GM04504 (cell line): Measurements from ENCODE around the gene SPATC1L.
"Not testable (repeated sequence)": the region's sequence is repeated elsewhere in the genome, so short reads cannot be mapped to it uniquely, and the experiment has no call there.

Source experiments
- DNase-seq: peaks from one replicate; pipeline ENCODE4 v3.0.0-alpha.2; 2012; ENCODE audit warnings: low read depth

The SPATC1L gene

DNA sequence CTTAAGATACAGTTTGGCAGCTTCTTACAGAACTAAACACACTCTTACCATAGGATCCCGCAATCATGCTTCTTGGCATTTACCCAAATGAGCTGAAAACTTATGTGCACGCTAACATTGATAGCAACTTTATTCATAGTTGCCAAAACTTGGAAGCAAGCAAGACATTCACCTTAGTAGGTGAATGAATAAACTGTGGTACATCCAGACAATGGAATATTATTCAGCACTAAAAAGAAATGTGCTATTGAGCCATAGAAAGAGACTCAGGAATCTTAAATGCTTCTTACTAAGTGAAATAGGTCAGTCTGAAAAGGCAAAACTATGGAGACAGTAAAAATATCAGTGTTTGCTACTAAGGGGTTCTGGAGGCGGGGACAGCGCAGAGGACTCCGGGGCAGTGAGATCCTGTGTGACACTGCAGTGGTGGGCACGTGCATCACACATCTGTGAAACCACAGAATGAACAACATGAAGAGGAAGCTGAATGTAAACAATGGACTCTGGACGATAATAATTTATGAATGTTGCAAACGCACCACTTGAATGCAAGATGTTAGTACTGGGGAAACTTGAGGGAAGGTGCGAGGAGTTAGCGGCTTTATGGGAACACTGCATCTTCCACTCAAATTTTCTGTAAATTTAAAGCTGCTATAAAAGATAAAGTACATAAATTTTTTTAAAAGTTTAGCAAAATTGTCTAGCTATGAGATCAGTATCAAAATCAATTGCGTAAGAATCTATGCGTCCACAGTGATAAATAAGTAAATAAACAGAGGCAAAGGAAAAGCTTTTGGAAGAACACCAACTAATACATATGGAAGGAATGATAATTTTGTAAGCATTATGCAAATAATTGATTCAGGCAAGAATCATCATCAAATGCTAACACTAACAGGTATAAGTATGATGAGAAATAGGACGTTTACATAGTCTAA is 15.4 kb upstream of the SPATC1L start:
- no peak for DNase-seq

DNA sequence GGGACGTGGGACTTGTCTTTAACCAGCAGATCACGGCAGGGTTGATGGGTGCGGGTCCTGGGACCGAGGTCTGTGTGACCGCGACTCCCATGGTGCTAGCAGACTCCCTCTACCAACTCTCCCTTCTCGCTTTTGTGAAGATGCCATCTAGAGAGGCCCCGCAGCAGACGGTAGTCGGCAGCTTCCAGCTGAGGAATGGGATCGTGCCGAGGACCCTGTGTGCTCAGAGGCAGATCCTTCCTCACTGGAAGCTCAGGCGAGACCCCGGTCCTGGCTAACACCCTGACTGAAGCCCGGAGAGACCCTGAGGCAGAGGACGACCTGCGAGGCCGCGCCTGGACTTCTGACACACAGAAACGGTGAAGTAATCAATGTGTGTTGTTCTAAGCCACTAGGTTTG is 12.5 kb upstream of the SPATC1L start:
- DNase-seq = no peak

DNA sequence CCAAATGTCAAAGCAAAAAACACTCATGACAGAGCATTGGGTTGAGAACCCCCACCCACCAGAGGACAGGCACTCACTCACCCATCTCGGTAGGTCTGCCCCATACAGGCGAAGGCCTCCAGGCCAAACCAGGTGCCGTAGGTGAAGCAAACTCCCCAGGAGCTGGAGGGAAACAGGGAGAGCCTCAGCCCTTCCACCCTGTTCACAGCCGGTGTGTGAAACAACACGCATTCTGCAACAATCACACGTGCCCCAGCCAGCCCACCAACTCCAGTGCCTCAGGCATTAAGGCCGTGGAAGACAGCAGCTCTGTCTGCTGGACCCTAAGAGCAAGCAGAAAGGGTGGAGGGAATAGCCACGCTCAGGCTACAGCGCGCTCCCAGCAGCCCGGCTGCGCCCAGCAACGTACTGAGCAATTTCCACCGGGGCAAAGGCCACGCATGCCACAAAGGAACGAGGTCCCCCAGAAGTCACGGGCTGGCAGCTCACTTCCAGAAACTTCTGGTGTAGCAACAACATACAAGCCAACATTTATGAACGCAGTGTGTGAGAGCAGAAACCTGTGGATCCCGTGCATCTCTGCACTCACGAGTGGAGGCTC is 11.4 kb upstream of the SPATC1L start:
- DNase-seq = no peak

DNA sequence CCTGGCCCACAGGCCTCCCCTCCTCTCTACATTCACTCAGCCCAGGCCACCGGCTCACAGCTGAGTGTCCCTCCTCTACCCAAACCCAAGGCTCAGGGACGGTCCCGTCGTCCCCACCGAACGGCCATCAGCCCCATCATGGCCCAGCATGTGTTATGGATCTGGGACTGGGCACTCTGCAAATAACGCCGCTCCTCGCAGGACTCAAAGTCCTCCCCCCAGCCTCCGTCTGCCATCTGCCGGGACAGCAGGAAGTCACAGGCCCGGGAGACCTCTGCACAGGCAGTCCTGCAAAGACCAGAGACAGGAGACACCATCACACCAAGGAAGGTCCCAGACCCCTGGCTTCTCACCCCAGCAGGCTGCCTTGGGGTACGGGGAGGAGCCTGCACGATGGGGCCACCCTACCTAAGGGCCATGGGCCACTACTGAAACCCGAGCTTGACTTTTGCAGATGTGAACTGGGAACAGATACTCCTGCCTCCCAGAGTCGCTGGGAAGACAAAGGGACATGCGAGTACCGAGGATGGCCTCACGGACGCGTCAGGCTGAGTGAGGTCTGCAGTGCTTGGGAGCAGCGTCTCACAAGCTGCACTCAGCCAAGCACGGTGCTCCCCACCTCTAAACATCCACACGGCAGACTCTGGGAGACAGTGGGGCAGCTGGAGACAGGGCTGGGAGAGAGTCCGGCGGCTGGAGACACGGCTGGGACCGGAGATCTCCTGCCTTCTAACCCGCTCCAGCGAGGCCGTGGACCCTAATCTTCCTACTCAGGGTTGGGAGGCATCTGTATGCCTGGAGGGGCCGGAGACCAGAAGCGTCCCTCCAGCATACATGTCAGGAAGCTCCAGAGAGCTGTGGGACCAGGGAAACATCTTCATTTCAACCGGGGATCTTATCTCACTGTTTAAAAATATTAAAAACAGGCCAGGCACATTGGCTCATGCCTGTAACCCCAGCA is 10.4 kb upstream of the SPATC1L start:
- no peak for DNase-seq

DNA sequence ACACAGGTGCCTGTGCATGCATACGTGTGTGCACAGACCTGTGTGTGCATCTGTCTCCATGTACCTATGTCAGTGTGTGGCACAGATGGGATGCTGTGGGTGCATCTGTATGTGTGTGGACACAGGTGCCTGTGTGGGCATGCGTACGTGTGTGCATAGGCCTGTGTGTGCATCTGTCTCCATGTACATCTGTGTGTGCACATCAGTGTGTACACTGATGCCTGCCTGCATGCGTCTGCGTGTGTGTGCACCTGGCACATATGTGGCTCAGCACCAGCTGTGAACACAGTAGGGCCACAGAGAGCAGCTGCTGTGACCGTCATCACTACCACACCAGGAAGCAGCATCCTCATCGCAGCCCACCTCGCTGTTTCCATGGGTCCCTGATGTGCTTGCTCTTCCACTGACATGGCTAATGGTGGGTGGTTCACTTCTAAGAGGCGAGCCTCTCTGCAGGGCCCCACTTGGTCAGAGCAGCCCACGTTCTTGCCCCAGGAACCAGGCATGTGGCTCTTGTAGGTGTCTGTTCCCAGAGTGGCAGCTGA is 9.6 kb upstream of the SPATC1L start:
- DNase-seq = no peak

DNA sequence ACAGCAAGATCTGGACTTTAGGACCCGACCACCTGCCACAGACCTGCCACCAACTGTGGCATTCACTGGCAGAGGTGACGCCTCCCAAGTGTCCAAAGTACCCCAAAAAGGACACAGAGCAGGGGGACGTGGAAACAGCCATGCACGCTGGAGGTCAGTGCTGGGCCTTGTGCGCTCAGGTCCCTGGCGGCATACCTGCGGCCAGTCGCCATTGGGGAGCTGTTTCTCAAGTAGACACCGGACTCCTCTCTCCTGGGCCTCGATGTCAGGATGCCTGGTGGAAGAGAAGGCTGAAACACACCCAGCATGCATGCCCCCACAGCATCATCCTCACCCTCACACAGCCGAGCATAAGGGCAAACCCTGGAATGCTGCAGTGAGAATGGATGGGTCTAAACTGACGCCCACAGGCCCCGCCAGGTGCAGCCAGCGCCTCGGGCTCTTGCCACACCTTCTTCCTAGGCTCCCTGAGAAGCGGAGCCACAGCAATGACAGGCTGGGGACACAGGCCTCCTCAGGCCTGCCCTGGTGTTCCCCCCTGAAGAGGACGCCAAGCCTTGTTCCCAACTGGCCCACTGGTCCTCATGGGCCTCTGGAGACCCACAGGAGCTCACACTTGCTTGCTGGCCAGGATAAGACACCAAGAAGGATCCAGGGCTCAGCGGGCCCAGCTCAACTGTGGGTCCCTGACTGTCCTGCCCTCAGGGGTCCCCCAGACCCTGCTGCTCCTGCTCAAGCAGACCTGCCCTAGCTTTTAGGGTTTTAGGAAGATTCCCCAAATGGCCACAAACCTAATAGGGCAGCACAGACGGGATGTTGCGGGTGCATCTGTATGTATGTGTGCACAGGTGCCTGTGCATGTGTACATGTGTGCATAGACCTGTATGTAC is 7.7 kb upstream of the SPATC1L start:
- no peak for DNase-seq

DNA sequence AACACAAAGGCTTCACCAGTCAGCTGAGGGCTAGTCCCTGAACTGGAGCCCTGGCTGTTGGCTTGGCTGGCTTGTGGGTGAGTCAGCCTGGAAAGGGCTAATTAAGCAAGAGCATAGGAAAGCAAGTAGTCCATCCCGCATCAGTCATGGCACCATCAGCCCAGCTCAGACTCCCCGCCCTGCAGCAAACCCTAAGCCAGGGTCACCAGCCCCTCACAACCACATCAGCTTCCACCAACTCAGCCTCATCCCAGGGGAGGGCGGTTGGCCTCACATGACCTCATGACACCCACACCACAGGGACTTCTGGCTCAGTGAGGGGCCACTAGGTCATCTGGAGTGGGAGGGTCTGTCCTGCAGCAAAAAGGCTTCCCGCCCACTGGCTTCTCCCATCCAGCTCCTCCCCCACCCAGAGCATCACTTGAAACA is 7.0 kb upstream of the SPATC1L start:
- DNase-seq = peak; percentile 65

DNA sequence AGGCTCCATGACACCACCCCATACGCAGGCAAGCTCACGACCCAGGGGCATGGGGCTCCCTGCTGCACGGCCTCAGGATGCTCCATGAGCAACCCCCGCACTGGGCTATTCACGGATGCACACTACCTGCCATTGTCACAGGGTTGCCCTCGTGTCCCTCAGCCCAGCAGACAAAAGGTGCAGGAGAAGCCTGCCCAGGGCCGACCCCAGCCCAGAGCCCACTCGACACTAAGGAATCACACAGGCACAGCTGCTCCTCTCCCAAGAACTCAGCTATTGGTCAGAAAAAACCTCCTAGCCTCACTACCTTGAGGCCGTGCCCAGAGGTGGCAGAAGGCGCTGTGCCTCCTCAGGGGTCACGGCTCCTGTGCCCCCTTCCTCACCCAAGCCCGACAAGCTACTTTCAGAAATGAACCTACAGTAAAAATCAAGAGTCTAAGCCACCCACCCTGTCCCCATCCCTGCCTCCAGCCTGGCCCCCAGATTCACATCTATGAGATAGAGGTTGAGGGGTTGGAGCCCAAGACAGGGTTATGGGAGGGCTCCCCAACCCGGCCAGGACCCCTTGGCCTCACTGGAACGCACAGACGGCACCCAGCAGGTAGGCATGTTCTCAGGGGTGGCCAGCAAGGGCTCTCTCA is 6.4 kb upstream of the SPATC1L start:
- no peak for DNase-seq

DNA sequence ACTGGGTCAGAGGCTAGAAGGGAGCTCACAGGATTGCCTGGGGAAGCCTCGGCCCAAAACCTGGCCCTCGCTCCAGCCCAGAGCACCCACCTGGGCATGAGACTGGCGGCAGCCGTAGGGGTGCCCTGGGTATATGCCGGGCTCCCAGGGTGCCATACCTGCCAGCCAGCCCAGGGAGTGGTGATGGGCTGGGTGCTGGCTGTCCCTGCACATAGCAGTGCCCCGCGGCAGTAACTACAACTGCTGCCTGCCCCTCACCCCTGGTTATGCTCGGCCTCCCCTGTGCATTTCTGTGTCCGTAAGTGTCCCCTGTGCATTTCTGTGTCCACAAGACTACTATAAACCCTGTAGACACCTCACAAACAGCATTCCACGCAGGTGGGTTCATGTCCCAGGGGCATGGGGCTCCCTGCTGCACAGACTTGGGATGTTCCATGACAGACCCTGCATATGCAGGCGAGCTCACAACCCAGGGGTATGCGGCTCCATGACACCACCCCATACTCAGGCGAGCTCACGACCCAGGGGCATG is 5.8 kb upstream of the SPATC1L start:
- DNase-seq = no peak

DNA sequence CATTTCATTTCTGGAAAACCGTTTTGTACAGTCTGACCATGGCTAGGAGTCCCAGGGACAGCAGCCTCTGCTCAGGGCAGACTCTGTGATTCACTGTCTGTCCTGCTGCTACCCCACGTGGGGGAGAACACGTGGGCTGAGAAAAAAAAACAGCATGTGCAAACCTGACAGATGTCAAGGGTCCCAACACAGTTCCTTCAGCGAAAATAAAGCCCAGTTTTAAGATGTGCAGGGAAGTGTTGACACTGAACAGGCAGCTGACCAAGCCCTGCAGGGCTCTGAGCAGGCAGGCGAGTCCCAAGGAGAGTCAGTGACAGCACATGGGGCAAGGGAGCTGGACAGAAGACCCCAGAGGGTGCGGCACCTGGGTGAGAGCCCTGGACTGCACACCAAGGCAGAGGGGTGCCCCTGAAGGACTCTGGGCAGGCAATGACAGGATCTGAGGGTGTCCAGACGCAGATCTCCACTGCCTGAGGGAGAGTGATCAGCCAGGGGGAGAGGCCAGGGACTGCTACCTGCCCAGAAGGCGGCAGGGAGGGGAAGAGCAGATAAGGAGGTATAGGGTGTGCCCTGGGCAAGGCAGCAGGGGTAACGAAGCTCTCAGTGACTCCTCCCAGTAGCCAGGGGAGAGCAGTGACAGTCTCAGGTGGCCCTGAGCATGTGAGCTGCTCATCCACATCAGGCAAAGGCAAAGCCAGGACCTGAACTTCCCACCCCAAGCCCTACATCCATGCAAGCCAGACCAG is 5.1 kb upstream of the SPATC1L start:
- peak; percentile 19 for DNase-seq

DNA sequence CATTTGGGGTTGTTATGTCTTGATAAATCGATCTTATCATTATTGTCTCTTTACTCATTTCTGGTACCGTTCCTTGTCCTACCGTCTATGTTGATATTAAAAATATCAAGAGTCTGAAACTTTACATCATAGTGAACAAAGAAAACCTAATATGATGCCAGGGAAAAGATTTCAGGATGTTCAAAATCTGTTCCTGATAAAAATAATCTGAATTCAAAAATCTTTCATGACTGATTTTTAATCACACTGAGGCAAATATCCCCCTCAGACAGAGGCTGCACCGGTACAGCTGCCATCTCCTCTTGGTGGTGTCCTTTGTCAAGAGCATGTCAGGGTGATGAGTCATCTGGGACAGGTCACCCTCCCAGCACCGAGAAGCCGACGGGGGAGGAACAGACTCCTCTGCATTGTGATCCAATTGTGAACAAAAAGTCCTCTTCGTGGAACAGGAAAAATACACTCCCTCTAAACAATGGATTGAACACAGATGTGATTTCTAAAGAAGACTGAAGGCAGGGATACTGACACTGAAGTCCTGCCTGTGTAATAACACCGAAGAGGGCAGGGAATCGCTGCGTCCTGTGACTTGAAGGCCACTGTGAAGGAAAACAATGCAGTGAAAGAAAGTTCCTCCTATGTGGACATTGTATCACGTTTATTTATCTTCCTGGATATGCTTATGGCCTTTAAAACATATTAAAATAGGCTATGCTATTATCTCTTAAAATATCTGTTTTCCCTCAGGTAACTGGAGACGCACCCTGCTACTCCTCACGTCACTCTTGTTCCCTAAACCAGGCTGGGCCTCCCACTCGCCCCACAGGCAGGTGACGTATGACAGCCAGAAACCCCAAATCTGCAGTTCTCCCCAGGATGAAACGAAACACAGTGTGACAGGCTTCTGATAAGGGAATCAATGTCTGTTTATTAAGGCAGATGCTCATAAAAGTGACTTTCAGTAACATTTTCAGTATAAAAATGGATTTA is 4.3 kb upstream of the SPATC1L start:
- peak; percentile 43 for DNase-seq

DNA sequence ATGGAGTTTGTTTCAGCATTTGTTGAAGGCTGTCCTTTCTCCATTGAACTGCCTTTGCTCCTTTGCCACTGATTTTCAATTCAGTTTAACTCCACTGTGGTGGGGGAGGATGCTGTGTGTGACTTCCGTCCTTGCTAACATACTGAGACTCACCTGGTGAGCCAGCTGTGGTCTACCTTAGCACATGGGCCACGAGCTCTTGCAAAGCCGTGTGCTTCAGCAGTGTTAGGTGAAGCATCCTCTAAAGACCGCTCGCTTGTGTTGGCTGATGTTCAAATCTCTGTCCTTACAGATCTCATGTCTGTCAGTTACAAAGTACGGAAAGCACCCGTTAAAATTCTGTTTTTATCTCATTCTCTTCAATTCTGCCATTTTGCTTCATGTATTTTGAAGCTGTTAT is 3.6 kb upstream of the SPATC1L start:
- DNase-seq = no peak

DNA sequence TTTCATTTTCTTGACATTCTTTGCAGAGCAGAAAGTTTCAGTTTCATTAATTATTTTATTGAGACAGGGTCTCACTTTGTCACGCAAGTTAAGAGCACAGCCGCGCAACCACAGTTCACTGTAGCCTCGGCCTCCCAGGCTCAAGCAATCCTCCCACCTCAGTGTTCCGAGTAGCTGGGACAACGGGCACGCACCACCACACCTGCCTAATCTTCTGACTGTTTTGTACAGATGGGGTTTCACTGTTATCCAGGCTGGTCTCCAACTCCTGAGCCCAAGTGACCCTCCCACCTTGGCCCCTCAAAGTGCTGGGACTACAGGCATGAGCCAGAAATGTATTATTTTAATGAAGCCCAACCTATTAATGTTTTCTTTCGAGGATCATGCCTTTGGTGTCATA is 3.0 kb upstream of the SPATC1L start:
- DNase-seq = no peak

DNA sequence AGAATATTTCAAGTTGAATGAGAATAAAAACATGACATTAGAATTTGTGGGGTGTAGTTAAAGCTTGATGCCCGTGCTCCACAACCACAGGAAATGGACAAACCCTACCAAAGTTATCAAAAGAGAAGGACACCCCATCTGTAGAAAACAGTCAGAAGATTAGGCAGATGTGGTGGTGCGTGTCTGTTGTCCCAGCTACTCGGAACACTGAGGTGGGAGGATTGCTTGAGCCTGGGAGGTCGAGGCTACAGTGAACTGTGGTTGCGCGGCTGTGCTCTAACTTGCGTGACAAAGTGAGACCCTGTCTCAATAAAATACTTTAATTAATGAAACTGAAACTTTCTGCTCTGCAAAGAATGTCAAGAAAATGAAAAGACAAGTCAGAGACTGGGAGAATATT is 1.5 kb upstream of the SPATC1L start:
- DNase-seq = no peak

DNA sequence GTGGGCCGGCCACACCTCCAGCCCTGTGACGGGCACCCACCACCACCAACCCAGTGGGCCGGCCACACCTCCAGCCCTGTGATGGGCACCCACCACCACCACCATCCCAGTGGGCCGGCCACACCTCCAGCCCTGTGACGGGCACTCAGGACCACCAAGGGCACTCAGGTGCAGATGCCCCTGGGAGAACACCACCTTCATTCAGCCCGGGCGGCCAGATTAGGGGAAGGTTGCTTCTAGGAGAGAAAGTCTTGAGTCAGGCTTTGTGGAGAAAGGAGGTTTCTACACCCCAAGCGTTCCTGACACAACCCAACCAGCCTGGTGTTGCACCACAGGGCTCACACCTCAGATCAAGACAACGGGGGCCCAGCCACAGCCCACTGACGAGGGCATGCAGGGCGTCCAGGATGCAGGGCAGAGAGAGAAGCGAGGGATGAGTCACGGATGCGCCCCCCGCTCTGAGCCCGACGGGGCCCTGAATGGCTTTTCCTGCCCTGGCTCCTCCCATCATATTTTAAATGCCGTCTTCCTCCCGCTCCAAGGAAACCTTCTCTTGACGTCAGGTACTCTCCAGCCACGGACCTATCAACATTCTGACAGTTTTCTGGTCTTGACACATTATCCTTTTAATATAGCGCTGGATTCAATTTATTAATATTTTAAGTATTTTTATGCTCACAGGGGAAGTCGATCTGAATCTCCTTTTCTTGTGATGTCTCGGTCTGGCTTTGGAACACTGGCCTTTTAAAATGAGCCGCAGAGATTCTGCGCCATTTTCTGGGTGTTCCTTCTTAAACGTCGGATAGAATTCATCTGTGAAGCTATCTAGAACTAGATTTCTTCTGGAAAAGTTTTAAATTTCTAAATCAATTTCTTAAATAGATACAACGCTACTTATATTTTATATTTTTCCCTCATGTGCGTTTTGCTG is 631 bp upstream of the SPATC1L start:
- peak; percentile 89 for DNase-seq

DNA sequence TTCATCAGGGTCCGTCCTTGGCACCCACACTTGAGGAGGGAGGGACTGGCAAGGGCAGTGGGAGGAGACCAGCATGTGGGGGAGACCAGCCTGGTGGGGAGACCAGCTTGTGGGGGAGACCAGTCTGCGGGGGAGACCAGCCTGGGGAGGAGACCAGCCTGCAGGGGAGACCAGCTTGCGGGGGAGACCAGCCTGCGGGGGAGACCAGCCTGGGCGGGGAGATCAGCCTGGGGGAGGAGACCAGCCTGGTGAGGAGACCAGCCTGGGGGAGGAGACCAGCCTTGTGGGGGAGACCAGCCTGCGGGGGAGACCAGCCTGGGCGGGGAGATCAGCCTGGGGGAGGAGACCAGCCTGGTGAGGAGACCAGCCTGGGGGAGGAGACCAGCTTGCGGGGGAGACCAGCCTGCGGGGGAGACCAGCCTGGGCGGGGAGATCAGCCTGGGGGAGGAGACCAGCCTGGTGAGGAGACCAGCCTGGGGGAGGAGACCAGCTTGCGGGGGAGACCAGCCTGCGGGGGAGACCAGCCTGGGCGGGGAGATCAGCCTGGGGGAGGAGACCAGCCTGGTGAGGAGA is 836 bp downstream of the SPATC1L start:
- DNase-seq = not testable (repeated sequence)
